Mesendoderm (in vitro differentiated cells): Measurements from ENCODE around the gene ZP2.

Experiments used
- DNase-seq: peaks from one replicate; pipeline ENCODE4 v3.0.0; 2013
- H2AK5ac ChIP-seq: 2 replicates; pipeline ENCODE4 v1.6.1; 2013; ENCODE audit warnings: low read length, inconsistent platforms
- H2BK120ac ChIP-seq: 2 replicates; pipeline ENCODE4 v1.6.1; 2013; ENCODE audit warnings: low read depth, mild to moderate bottlenecking, low read length, moderate library complexity, mixed read lengths
- H2BK15ac ChIP-seq: replicated peaks from 2 replicates; pipeline ENCODE4 v1.6.1; 2013; ENCODE audit warnings: low read depth, mild to moderate bottlenecking, moderate library complexity
- H2BK5ac ChIP-seq: 2 replicates; pipeline ENCODE4 v1.6.1; 2013; ENCODE audit warnings: low read length, inconsistent platforms
- H3K18ac ChIP-seq: 2 replicates; pipeline ENCODE4 v1.6.1; 2013; ENCODE audit warnings: mild to moderate bottlenecking, low read length, mixed read lengths
- H3K23ac ChIP-seq: one replicate; pipeline ENCODE4 v1.6.1; 2013; ENCODE audit warnings: low read length
- H3K27ac ChIP-seq: 2 replicates; pipeline ENCODE4 v1.5.1; 2013; ENCODE audit warnings: low read depth, mild to moderate bottlenecking, inconsistent platforms, low read length, moderate library complexity
- H3K27me3 ChIP-seq: 2 replicates; pipeline ENCODE4 v1.6.1; 2013; ENCODE audit warnings: low read length, control low read depth, mild to moderate bottlenecking, inconsistent platforms; ENCODE audit not compliant: insufficient read depth, poor library complexity
- H3K36me3 ChIP-seq: 2 replicates; pipeline ENCODE4 v1.6.1; 2013; ENCODE audit warnings: low read length, inconsistent platforms; ENCODE audit not compliant: control insufficient read depth, insufficient read depth
- H3K4ac ChIP-seq: one replicate; pipeline ENCODE4 v1.6.1; 2013; ENCODE audit warnings: low read depth, mild to moderate bottlenecking, low read length, moderate library complexity
- H3K4me1 ChIP-seq: 2 replicates; pipeline ENCODE4 v1.6.1; 2013; ENCODE audit warnings: low read depth, low read length, inconsistent platforms; ENCODE audit not compliant: control insufficient read depth
- H3K4me2 ChIP-seq: 2 replicates; pipeline ENCODE4 v1.6.1; 2013; ENCODE audit warnings: low read length
- H3K4me3 ChIP-seq: 2 replicates; pipeline ENCODE4 v1.5.1; 2013; ENCODE audit warnings: mild to moderate bottlenecking, low read length
- H3K56ac ChIP-seq: one replicate; pipeline ENCODE4 v1.6.1; 2013; ENCODE audit warnings: low read length
- H3K79me1 ChIP-seq: 2 replicates; pipeline ENCODE4 v1.6.1; 2013; ENCODE audit warnings: low read length, inconsistent platforms
- H3K79me2 ChIP-seq: 2 replicates; pipeline ENCODE4 v1.6.1; 2013; ENCODE audit warnings: mild to moderate bottlenecking, low read length; ENCODE audit not compliant: control insufficient read depth, insufficient read depth
- H3K9ac ChIP-seq: 2 replicates; pipeline ENCODE4 v1.6.1; 2013; ENCODE audit warnings: low read length, inconsistent platforms
- H4K5ac ChIP-seq: one replicate; pipeline ENCODE4 v1.6.1; 2013; ENCODE audit warnings: low read length
- H4K8ac ChIP-seq: one replicate; pipeline ENCODE4 v1.6.1; 2013; ENCODE audit warnings: low read depth, mild to moderate bottlenecking, control low read depth, low read length, moderate library complexity
- WGBS: extraction: QIAGEN DNeasy Blood & Tissue Kit; methylation state at CpG from one replicate; pipeline ENCODE4 v1.1.7; 2013; ENCODE audit warnings: low lambda C conversion rate, missing lambda C conversion rate; ENCODE audit not compliant: insufficient coverage; ENCODE audit errors: extremely low coverage; 5-methylcytosine and 5-hydroxymethylcytosine counted together

ZP2 gene

DNA sequence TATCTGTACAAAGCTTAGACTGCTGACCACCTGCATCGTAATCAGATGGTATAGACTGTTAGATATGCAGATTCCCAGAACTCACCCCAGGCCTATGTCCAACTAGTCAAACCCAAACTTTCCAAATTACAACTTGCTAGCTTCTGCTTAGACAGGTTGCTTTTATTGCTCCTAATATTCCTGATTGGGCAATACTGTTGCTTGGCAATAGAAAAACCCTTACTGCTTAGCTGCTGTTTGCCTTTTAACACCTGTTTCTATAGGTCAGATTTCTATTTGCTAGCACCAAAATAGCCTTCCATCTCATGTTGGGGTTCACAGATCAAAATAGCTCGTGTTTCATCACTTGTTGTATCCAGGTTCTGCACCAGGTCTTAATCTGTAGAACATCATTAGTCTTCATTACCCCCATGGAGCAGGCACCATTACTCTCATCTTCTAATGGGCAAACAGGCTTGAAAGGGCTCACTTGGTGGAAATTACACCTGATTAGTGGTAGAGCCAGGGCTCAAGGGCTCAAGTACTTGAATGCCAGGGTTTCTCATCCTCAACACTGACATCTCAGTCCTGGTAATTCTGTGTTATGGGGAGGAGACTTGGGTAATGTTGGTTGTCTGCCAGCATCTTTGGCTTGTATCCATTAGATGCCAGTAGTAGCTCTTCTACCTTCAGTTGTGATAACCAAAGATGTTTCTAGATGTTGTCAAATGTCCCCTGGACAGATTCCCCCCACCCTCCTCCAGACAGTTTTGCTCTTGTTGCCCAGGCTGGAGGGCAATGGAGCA, 2.7 kb downstream of the ZP2 start:
- H3K23ac ChIP-seq: no peak overlapping the region
- H3K4me2 ChIP-seq: no peak overlapping the region
- H3K79me2 ChIP-seq: no peaks in the 10 kb centered on the region
- H4K8ac ChIP-seq: no peak overlapping the region
- no peak for DNase-seq
- H2BK15ac ChIP-seq: no peak overlapping the region
- no peaks in the 10 kb centered on the region for H3K27me3 ChIP-seq
- no peak overlapping the region for H4K5ac ChIP-seq
- H3K27ac ChIP-seq: no peak overlapping the region
- no peak overlapping the region for H3K4me3 ChIP-seq
- H3K9ac ChIP-seq: no peak overlapping the region
- no peak overlapping the region for H3K18ac ChIP-seq
- no peak overlapping the region for H3K56ac ChIP-seq
- H3K4me1 ChIP-seq: no peaks in the 10 kb centered on the region
- H2AK5ac ChIP-seq: no peak overlapping the region
- H2BK120ac ChIP-seq: no peak overlapping the region
- H3K79me1 ChIP-seq: no peaks in the 10 kb centered on the region
- no peaks in the 10 kb centered on the region for H3K36me3 ChIP-seq
- no CpG with 5 or more reads among the region's 2 CpGs for WGBS
- no peak overlapping the region for H2BK5ac ChIP-seq
- H3K4ac ChIP-seq: no peak overlapping the region

DNA sequence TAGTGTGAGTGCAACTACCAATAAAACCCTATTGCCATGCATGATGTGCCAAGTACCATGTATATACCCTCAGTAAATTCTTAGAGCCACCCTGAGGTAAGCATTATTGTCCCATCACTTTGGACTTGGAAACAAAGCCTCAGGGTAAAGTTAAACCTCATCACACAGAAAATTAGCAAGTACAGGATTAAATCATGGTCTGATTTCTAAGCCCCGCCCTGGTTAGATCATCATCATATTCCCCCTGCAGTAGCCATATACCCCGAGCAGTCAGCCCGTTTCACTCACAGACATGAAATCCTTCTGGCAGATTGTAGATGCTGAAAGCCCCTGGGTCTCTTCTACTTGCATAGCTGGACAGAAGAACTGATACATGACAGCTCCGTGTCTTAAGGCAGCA, 4.8 kb downstream of the ZP2 start:
- Histone ChIP-seq H3K56ac (no peak overlapping the region), H2BK15ac (no peak overlapping the region), H3K27ac (no peak overlapping the region), H3K23ac (no peak overlapping the region), H2AK5ac (no peak overlapping the region), H3K79me2 (no peaks in the 10 kb centered on the region), H3K4ac (no peak overlapping the region), H2BK5ac (no peak overlapping the region), H4K5ac (no peak overlapping the region), H3K4me1 (no peaks in the 10 kb centered on the region), H3K36me3 (no peaks in the 10 kb centered on the region), H3K27me3 (no peaks in the 10 kb centered on the region), H3K9ac (no peak overlapping the region), H4K8ac (no peak overlapping the region), H3K79me1 (no peaks in the 10 kb centered on the region), H2BK120ac (no peak overlapping the region), H3K4me2 (no peak overlapping the region), H3K4me3 (no peak overlapping the region), H3K18ac (no peak overlapping the region)
- DNase-seq: no peak
- WGBS: no CpG with 5 or more reads among the region's 4 CpGs

DNA sequence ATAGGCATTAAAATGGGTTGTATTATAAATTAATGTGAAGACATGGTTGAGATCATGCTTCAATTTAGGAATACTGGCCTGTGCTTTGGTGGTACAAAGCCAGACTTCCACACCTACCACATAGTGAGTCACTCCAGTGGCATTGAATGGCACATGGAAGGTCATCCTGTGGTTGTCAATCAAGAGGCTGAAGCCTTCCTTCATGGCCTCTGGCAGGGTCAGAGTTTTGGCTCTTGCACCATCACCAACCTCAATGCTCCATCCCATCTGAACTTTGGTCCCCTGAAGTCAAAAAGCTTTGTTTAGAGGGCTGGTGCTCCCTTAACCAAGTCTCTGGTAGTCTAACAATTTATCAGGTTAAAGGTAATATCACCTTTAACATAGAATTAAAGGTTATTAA, 6.1 kb downstream of the ZP2 start:
- no peak for DNase-seq
- Histone ChIP-seq H3K36me3 (no peaks in the 10 kb centered on the region), H3K79me2 (no peaks in the 10 kb centered on the region), H3K4ac (no peak overlapping the region), H3K18ac (no peak overlapping the region), H2BK120ac (no peak overlapping the region), H3K27me3 (no peaks in the 10 kb centered on the region), H2AK5ac (no peak overlapping the region), H2BK15ac (no peak overlapping the region), H4K5ac (no peak overlapping the region), H3K27ac (no peak overlapping the region), H3K79me1 (no peaks in the 10 kb centered on the region), H4K8ac (no peak overlapping the region), H3K9ac (no peak overlapping the region), H3K56ac (no peak overlapping the region), H3K4me1 (no peaks in the 10 kb centered on the region), H3K23ac (no peak overlapping the region), H3K4me2 (no peak overlapping the region), H3K4me3 (no peak overlapping the region), H2BK5ac (no peak overlapping the region)

DNA sequence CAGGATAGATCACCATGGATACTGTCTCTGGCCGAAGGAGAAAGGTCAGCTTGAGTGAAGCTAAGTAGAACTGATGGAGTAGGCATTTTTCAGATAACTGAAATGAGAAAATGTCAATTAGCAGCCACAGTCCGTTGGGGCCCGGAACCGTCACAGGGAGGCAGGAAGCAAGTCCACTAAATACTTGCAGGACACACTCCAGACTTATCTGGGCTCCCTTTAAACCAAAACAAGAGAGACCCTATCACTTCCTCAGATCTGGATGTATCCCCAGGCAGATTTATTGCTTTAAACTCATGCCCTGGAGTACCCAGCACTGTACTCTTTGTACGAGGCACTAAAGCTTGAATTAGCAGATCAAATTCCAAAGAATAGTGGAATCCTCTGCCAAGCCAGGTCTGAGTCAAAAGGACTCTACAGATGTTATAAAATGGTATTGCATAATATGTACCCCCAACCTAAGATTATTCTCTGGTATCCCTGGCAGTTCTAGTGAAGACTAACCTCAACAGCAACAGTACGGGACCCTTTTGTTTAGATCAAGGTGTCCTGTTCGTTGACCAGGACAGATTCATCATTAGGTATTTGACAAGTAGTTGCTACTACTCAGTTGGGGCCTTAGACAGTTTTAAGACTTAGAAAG, 8.1 kb downstream of the ZP2 start:
- Histone ChIP-seq H3K4me3 (no peak overlapping the region), H3K4me2 (no peak overlapping the region), H3K27me3 (no peaks in the 10 kb centered on the region), H4K8ac (no peak overlapping the region), H2BK5ac (no peak overlapping the region), H3K27ac (no peak overlapping the region), H3K79me1 (no peaks in the 10 kb centered on the region), H2BK120ac (no peak overlapping the region), H2AK5ac (no peak overlapping the region), H3K4ac (no peak overlapping the region), H3K9ac (no peak overlapping the region), H3K18ac (no peak overlapping the region), H3K79me2 (no peaks in the 10 kb centered on the region), H3K23ac (no peak overlapping the region), H3K4me1 (no peaks in the 10 kb centered on the region), H2BK15ac (no peak overlapping the region), H3K36me3 (no peaks in the 10 kb centered on the region), H4K5ac (no peak overlapping the region), H3K56ac (no peak overlapping the region)
- no CpG with 5 or more reads among the region's 7 CpGs for WGBS
- DNase-seq: no peak

DNA sequence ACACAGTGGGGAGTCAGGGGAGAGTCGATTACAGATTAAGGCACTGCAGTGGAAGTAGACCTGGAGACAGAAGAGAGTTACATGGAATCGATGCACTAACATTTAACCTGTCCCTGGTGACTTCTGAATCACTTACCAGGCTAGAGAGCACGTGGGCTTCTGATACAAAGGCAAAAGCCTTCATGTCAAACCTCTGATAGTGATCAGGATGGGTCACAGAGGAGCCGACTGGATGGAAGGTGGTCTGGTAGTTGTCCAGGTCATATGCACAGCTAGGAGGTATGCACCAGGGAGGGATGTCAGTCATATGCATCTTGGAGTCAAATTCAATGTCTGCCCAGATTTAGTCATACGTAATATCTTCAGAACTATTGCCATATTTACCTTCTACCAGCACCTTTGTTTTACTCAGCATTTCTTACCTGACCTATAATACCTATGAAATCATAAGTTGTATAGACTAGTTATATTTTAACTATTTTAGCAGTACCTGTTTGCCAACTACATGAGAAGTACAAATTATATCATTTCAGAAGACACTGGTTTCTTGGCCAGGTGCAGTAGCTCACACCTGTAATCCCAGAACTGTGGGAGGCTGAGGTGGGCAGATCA, 11.7 kb downstream of the ZP2 start:
- no peaks in the 10 kb centered on the region for H3K36me3 ChIP-seq
- H3K4ac ChIP-seq: no peak overlapping the region
- H4K5ac ChIP-seq: no peak overlapping the region
- no peak for DNase-seq
- no peak overlapping the region for H2BK120ac ChIP-seq
- no peak overlapping the region for H3K4me2 ChIP-seq
- H3K4me1 ChIP-seq: no peaks in the 10 kb centered on the region
- no peaks in the 10 kb centered on the region for H3K79me1 ChIP-seq
- no peak overlapping the region for H2AK5ac ChIP-seq
- H2BK15ac ChIP-seq: no peak overlapping the region
- no peak overlapping the region for H3K27ac ChIP-seq
- no peak overlapping the region for H3K9ac ChIP-seq
- H3K18ac ChIP-seq: no peak overlapping the region
- no peak overlapping the region for H3K23ac ChIP-seq
- WGBS: no CpG with 5 or more reads among the region's 5 CpGs
- H4K8ac ChIP-seq: no peak overlapping the region
- no peaks in the 10 kb centered on the region for H3K27me3 ChIP-seq
- H3K79me2 ChIP-seq: no peaks in the 10 kb centered on the region
- no peak overlapping the region for H3K4me3 ChIP-seq
- H2BK5ac ChIP-seq: no peak overlapping the region
- H3K56ac ChIP-seq: no peak overlapping the region
